Activated T-cell treated with anti-CD3 and anti-CD28 coated beads, Interleukin-2, amount 50 U/mL, for 48 hours (primary cell): ENCODE measurements around the gene REC8.
"Not testable (repeated sequence)": the region's sequence is repeated elsewhere in the genome, so short reads cannot be mapped to it uniquely, and the experiment has no call there.

Source experiments
- DNase-seq, 2 experiments: peaks; one replicate each; pipeline ENCODE4 v3.0.0-alpha.2; 2020

The REC8 gene

GRCh38 chr14:24206260-24207103 lies 34.6 kb downstream of the REC8 start:
- no peak for DNase-seq

GRCh38 chr14:24207104-24207551 lies 35.2 kb downstream of the REC8 start:
- no peak for DNase-seq

GRCh38 chr14:24207625-24208024 lies 35.7 kb downstream of the REC8 start:
- no peak for DNase-seq

- DNase-seq: no peak
Observed at GRCh38 chr14:24211311-24211710, 39.4 kb downstream of the REC8 start.

GRCh38 chr14:24212924-24213865 lies 41.3 kb downstream of the REC8 start, which contains the start of gene CHMP4A:
CHMP4A (minus strand) TSS chr14:24213488; CDS start chr14:24213439, 49 bp downstream.
- DNase-seq: peak; percentile 96 to 97

GRCh38 chr14:24213866-24214662 lies 42.2 kb downstream of the REC8 start:
- no peak for DNase-seq

- peak; percentile 85 to 89 for DNase-seq
Observed at GRCh38 chr14:24215495-24216344, 43.8 kb downstream of the REC8 start, which contains the start of gene MDP1. MDP1 (minus strand) TSS chr14:24216066; CDS start chr14:24215955, 111 bp downstream.

- DNase-seq: no peak
Observed at GRCh38 chr14:24216345-24216699, 44.4 kb downstream of the REC8 start.

GRCh38 chr14:24216876-24217275 lies 45.0 kb downstream of the REC8 start:
- not testable (repeated sequence) for DNase-seq

GRCh38 chr14:24219080-24219479 lies 47.2 kb downstream of the REC8 start:
- no peak for DNase-seq

GRCh38 chr14:24219521-24219920 lies 47.6 kb downstream of the REC8 start:
- DNase-seq: no peak

GRCh38 chr14:24222987-24223386 lies 51.1 kb downstream of the REC8 start:
- DNase-seq: not testable (repeated sequence)

- no peak for DNase-seq
Observed at GRCh38 chr14:24224618-24225071, 52.8 kb downstream of the REC8 start.

GRCh38 chr14:24226473-24226872 lies 54.6 kb downstream of the REC8 start:
- no peak for DNase-seq

GRCh38 chr14:24228902-24229301 lies 57.0 kb downstream of the REC8 start:
- no peak for DNase-seq
